Transverse colon (tissue), 4 donors: ENCODE data around the gene EML4. TPM values are rescaled to one million over a fixed set of nuclear protein-coding genes. Genes with fewer than 3 reads are reported as not detected.

Experiments used
- DNase-seq: peaks from one replicate; pipeline ENCODE4 v3.0.0-alpha.2; 2019
- H3K27ac ChIP-seq, 4 donors: fragments of 200-600 bp; sonication (generic); 2 replicates each; pipeline ENCODE4 v1.5.1; 2016 to 2018; ENCODE audit warnings: inconsistent platforms in 4 of 4
- H3K27me3 ChIP-seq: fragments of 200-600 bp; sonication (generic); 2 replicates; pipeline ENCODE4 v1.5.1; 2017; ENCODE audit warnings: inconsistent platforms
- H3K36me3 ChIP-seq, 4 donors: fragments of 200-600 bp; sonication (generic); 2 replicates each; pipeline ENCODE4 v1.5.1; 2017 to 2019; ENCODE audit warnings: inconsistent platforms in 4 of 4
- H3K4me1 ChIP-seq, 4 donors: fragments of 200-600 bp; sonication (generic); 2 replicates each; pipeline ENCODE4 v1.5.1; 2017 to 2020; ENCODE audit warnings: inconsistent platforms in 4 of 4
- H3K4me3 ChIP-seq, 4 donors: fragments of 200-600 bp; sonication (generic); 1 replicate in 1 of 4; 2 replicates in 3 of 4; pipeline versions ENCODE4 v1.5.1 to v1.6.1; 2017 to 2019; ENCODE audit warnings: inconsistent platforms in 4 of 4
- H3K9me3 ChIP-seq, 2 donors: fragments of 200-600 bp; sonication (generic); 2 replicates each; pipeline ENCODE4 v1.5.1; 2017 to 2019; ENCODE audit warnings: inconsistent platforms in 2 of 2
- EP300 ChIP-seq: sonication (generic); formaldehyde crosslinking; IDR thresholded peaks from one replicate; pipeline ENCODE4 v1.6.1; 2017; ENCODE audit warnings: antibody characterized with exemption, low read depth
- POLR2A ChIP-seq: fragments of 450-650 bp; IDR thresholded peaks from one replicate; pipeline ENCODE4 v1.6.1; 2016; ENCODE audit warnings: antibody characterized with exemption, mild to moderate bottlenecking, moderate library complexity
- POLR2AphosphoS5 ChIP-seq, 3 donors: sonication (generic); formaldehyde crosslinking; IDR thresholded peaks; one replicate each; pipeline ENCODE4 v1.6.1; 2016; ENCODE audit warnings: antibody characterized with exemption in 3 of 3
- WGBS, 2 donors: methylation state at CpG; one replicate each; pipeline ENCODE4 v1.1.5; 2018; ENCODE audit warnings: low coverage in 1 of 2; 5-methylcytosine and 5-hydroxymethylcytosine counted together
- in situ Hi-C, 4 donors: fragments of 200-750 bp; cut with MboI; loops; one replicate each; pipeline versions ENCODE4 v1.15.0 to v1.15.1; 2017; ENCODE audit warnings: low sequenced_read_pairs in 3 of 4, low pct_ligation_motif_present in 1 of 4, low pct_unique_long_range_greater_than_20kb in 1 of 4
- intact Hi-C: fragments of 100-400 bp; cut with DNase I; formaldehyde crosslinking; loops from one replicate; pipeline ENCODE4 v1.15.1; 2023; ENCODE audit warnings: low total_unique reads
- total RNA-seq, 4 donors: library from RNA; depleted of rRNA; stranded (reverse); fragments of >200 nt; gene quantifications; one replicate each; pipeline ENCODE4 v1.1.0, GENCODE V29; 2016
- TF ChIP-seq, protein P1 (sequence below), 5 experiments: fragments of 200-600 bp in 3 of 5; fragments of 450-650 bp in 2 of 5; sonication (generic) in 3 of 5; IDR thresholded peaks; 1 replicate in 2 of 5; 2 replicates in 3 of 5; pipeline ENCODE4 v1.5.1; 2016 to 2017; ENCODE audit warnings: antibody characterized with exemption in 5 of 5, inconsistent platforms in 3 of 5, mild to moderate bottlenecking in 2 of 5, moderate library complexity in 1 of 5

Gene EML4
- total RNA-seq, 4 donors from 2014 or later, result 49.7 to 91.5 (median 67.5) TPM

DNA sequence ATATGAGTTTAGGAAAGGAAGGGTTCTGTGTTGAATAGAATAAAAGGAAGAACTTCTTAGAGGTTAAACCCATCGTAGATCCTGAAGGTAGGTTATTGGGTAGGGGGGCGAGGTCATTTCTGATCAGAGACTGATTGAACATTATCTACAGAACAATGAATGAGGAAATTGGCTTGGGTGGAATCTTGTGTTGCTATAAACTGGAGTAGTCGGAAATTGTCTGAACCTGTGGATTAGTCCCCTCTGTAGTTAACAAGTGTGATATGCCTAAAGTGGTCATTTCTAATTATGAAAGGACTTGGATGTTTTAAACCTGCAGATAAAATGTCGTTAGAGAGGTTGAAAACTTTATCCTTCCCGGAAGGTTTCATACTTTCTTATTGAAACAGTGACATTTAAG lies 42.1 kb downstream of the EML4 start:
- Histone ChIP-seq H3K27me3 (no peaks in the 10 kb centered on the region), H3K36me3 (no peaks in the 10 kb centered on the region), H3K4me3 (no peak overlapping the region), H3K9me3 (no peaks in the 10 kb centered on the region), H3K4me1 (peaks cover 0 to 1% (median under 1%) of the 10 kb centered on the region in 4 donors), H3K27ac (no peak overlapping the region)
- in situ Hi-C loops (no loop called here), intact Hi-C loops (no loop called here)
- TF ChIP-seq, protein P1, sequence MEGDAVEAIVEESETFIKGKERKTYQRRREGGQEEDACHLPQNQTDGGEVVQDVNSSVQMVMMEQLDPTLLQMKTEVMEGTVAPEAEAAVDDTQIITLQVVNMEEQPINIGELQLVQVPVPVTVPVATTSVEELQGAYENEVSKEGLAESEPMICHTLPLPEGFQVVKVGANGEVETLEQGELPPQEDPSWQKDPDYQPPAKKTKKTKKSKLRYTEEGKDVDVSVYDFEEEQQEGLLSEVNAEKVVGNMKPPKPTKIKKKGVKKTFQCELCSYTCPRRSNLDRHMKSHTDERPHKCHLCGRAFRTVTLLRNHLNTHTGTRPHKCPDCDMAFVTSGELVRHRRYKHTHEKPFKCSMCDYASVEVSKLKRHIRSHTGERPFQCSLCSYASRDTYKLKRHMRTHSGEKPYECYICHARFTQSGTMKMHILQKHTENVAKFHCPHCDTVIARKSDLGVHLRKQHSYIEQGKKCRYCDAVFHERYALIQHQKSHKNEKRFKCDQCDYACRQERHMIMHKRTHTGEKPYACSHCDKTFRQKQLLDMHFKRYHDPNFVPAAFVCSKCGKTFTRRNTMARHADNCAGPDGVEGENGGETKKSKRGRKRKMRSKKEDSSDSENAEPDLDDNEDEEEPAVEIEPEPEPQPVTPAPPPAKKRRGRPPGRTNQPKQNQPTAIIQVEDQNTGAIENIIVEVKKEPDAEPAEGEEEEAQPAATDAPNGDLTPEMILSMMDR (IDR thresholded peaks at IDR 0.05), result no peak
- TF ChIP-seq POLR2AphosphoS5 (IDR thresholded peaks at IDR 0.05) (no peak), EP300 (no peak), POLR2A (no peak)
- no peak for DNase-seq
- WGBS, 2 donors, result 85 to 94% methylated on average over 5 of the region's 5 CpGs

DNA sequence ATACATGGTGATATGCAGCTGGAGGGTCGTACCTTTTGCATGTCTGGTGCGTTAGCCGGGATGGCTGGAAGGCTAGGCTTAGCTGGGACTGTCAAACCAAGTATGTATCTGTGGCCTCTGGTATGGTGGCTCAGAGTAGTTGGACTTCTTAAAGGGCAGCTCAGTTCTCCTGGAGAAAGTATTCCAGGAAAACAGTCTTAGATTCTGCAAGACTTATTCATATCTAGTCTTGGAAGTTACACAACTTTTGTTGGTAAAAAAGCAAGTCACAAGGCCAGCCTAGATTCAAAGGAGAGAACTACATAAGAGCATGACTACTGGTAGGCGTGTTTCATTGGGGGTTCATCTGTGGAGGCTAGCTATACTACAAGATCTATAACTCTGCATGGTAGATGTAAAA lies 45.5 kb downstream of the EML4 start:
- Histone ChIP-seq H3K27ac (no peak overlapping the region), H3K4me3 (no peak overlapping the region), H3K9me3 (no peaks in the 10 kb centered on the region), H3K36me3 (no peaks in the 10 kb centered on the region), H3K4me1 (peaks cover 0 to 13% (median 7%) of the 10 kb centered on the region in 4 donors), H3K27me3 (no peaks in the 10 kb centered on the region)
- intact Hi-C loops (no loop called here), in situ Hi-C loops (no loop called here)
- no peak for DNase-seq
- TF ChIP-seq POLR2A (no peak), POLR2AphosphoS5 (IDR thresholded peaks at IDR 0.05) (no peak), EP300 (no peak)
- TF ChIP-seq, protein P1 (IDR thresholded peaks at IDR 0.05), result no peak
- 93 to 100% methylated on average over 2 to 4 of the region's 4 CpGs for WGBS, 2 donors

DNA sequence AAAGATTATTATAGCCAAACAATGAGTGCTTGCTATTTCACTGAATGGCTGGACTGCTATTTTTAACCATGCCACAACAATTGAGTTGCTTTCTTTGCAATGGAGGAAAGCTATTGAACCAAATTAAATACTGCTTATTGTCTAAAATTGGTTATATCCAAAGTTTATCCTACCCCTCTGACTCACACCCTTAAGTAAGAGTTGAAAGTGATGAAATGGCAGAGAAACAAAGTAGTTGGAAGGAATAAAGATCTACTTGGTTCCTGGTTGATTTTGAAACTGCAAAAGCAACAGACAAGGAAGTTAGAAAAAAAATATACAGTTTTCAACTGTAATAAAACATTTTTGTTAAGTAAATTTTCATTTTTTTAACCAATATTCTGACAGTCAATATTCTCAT lies 47.5 kb downstream of the EML4 start:
- in situ Hi-C loops (no loop called here), intact Hi-C loops (no loop called here)
- no peak for DNase-seq

DNA sequence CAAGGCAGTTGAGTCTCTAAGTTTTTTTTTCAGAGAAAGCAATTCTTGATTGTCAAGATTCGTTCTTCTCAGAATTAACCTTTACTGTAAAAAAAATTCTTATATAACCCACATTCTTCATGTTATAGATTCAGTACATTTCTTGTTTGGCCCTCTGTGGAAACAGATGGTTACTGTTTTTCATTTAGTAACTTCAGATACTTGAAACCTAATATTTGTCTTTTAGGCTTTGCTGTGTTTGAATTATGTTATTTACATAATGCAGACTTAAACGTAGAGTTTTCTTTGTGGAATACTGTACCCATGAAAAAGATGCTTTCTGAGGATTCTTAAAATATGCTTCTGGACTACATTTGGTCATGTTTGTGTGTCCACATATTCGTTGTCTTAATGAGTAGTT lies 48.2 kb downstream of the EML4 start:
- Histone ChIP-seq H3K9me3 (no peaks in the 10 kb centered on the region), H3K27ac (peak overlapping the region in 1 of 4 donors; percentile 1), H3K4me3 (no peak overlapping the region), H3K4me1 (peaks cover 0 to 20% (median 8%) of the 10 kb centered on the region in 4 donors), H3K27me3 (no peaks in the 10 kb centered on the region), H3K36me3 (no peaks in the 10 kb centered on the region)
- DNase-seq, result no peak
- intact Hi-C loops (no loop called here), in situ Hi-C loops (no loop called here)
- WGBS, 2 donors, result 54 to 70% methylated on average over 3 of the region's 3 CpGs
- TF ChIP-seq POLR2A, result no peak
- no peak for TF ChIP-seq EP300
- TF ChIP-seq, protein P1 (IDR thresholded peaks at IDR 0.05), result no peak
- TF ChIP-seq POLR2AphosphoS5 (IDR thresholded peaks at IDR 0.05), result no peak

More for the DNA sequence above, 47.5 kb downstream of the EML4 start:
- H3K4me3 ChIP-seq, result no peak overlapping the region
- no peaks in the 10 kb centered on the region for H3K36me3 ChIP-seq
- no peaks in the 10 kb centered on the region for H3K9me3 ChIP-seq
- peaks cover 0 to 16% (median 7%) of the 10 kb centered on the region in 4 donors for H3K4me1 ChIP-seq
- TF ChIP-seq EP300 (no peak), POLR2AphosphoS5 (IDR thresholded peaks at IDR 0.05) (no peak), POLR2A (no peak)
- TF ChIP-seq, protein P1 (IDR thresholded peaks at IDR 0.05), result no peak
- H3K27me3 ChIP-seq, result no peaks in the 10 kb centered on the region
- peak overlapping the region in 1 of 4 donors; percentile 1 for H3K27ac ChIP-seq
